ENCODE results near the gene AKT3.

DNA sequence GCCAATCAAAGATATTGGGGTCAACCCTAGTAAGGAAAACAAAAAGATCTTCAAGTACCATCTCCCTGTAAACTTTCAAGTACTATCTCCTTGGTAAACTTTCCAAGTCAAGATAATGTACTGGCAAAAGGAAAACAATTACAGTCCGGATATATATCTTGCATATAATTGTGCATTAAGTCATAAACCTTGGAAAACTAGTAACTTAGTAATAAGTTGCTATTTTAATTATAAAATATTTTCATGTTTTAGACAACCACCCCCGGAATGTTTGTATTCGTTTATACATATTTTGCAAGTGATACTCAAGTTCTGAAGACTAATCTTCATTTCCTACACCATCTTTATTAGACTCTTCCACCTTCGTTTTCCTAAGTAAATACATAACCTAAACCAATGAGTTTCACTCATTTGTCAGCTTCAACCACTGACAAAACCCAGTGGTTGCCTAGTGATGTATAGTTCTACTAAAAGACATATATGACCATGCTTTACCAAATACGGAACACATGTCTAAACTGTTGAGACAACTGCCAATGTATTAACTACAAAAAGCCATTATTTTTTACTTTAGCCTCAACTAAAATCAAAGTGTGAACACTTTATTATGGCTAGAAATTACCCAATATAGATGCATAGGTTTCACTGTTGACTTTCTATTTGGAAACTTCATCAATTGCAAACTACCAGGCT, 1.7 kb downstream of the AKT3 start:
- TF ChIP-seq, protein P1, sequence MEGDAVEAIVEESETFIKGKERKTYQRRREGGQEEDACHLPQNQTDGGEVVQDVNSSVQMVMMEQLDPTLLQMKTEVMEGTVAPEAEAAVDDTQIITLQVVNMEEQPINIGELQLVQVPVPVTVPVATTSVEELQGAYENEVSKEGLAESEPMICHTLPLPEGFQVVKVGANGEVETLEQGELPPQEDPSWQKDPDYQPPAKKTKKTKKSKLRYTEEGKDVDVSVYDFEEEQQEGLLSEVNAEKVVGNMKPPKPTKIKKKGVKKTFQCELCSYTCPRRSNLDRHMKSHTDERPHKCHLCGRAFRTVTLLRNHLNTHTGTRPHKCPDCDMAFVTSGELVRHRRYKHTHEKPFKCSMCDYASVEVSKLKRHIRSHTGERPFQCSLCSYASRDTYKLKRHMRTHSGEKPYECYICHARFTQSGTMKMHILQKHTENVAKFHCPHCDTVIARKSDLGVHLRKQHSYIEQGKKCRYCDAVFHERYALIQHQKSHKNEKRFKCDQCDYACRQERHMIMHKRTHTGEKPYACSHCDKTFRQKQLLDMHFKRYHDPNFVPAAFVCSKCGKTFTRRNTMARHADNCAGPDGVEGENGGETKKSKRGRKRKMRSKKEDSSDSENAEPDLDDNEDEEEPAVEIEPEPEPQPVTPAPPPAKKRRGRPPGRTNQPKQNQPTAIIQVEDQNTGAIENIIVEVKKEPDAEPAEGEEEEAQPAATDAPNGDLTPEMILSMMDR (IDR thresholded peaks at IDR 0.05) = no peak
- no peak for TF ChIP-seq POLR2A (IDR thresholded peaks at IDR 0.05)
